Measurements from ENCODE around the gene SPATS1. TPM values are rescaled to one million over a fixed set of nuclear protein-coding genes. Genes with fewer than 3 reads are reported as not detected.

The SPATS1 gene
- not detected for polyA plus RNA-seq (2012; ENCODE audit: insufficient read depth, insufficient read length, low read depth)

- no peak for TF ChIP-seq CTCF (IDR thresholded peaks at IDR 0.05; ENCODE audit: low read depth, low read length)
- no peaks in the 10 kb centered on the region for H3K27me3 ChIP-seq
- no peaks in the 10 kb centered on the region for H3K36me3 ChIP-seq
- peaks cover 21% of the 10 kb centered on the region for H3K4me1 ChIP-seq
- DNase-seq: peak; percentile 77
- peak within 1 kb of the TSS; percentile 39 for H3K4me3 ChIP-seq (ENCODE audit: low read depth, low read length)
- no peaks in the 10 kb centered on the region for H3K9me3 ChIP-seq
These were observed at the start of gene SPATS1 for GRCh38 chr6:44342489-44342888. Gene SPATS1 (plus strand): TSS chr6:44342650. CDS start chr6:44343096, 446 bp downstream.

- no peaks in the 10 kb centered on the region for H3K36me3 ChIP-seq
- no peak overlapping the region for H3K4me3 ChIP-seq (ENCODE audit: low read depth, low read length)
- DNase-seq: no peak
- no peak for TF ChIP-seq CTCF (IDR thresholded peaks at IDR 0.05; ENCODE audit: low read depth, low read length)
- H3K9me3 ChIP-seq: no peaks in the 10 kb centered on the region
- peaks cover 3% of the 10 kb centered on the region; the same call in 1 of the 2 replicates for H3K27me3 ChIP-seq
- H3K4me1 ChIP-seq: no peaks in the 10 kb centered on the region
These were observed 49.6 kb upstream of the SPATS1 start for GRCh38 chr6:44292661-44293365.

GRCh38 chr6:44294832-44295791, 47.3 kb upstream of the SPATS1 start:
- TF ChIP-seq CTCF (IDR thresholded peaks at IDR 0.05; ENCODE audit: low read depth, low read length): no peak
- no peak overlapping the region for H3K4me3 ChIP-seq (ENCODE audit: low read depth, low read length)
- H3K27me3 ChIP-seq: peaks cover 3% of the 10 kb centered on the region; the same call in 1 of the 2 replicates
- DNase-seq: no peak
- no peaks in the 10 kb centered on the region for H3K9me3 ChIP-seq
- peaks cover 5% of the 10 kb centered on the region; the same call in 1 of the 2 replicates for H3K4me1 ChIP-seq
- H3K36me3 ChIP-seq: peaks cover 1% of the 10 kb centered on the region

- peak overlapping the region; percentile 48 for H3K4me3 ChIP-seq (ENCODE audit: low read depth, low read length)
- H3K9me3 ChIP-seq: no peaks in the 10 kb centered on the region
- H3K27me3 ChIP-seq: peaks cover 3% of the 10 kb centered on the region; the same call in 1 of the 2 replicates
- TF ChIP-seq CTCF (IDR thresholded peaks at IDR 0.05; ENCODE audit: low read depth, low read length): no peak
- peaks cover 20% of the 10 kb centered on the region for H3K36me3 ChIP-seq
- peaks cover 5% of the 10 kb centered on the region; the same call in 1 of the 2 replicates for H3K4me1 ChIP-seq
- DNase-seq: peak; percentile 74
These were observed 45.1 kb upstream of the SPATS1 start for GRCh38 chr6:44297063-44298038.

- Histone ChIP-seq H3K27me3 (peaks cover 3% of the 10 kb centered on the region; the same call in 1 of the 2 replicates), H3K36me3 (peaks cover 29% of the 10 kb centered on the region), H3K4me3 (ENCODE audit: low read depth, low read length) (peak overlapping the region; percentile 48)
These were observed 44.2 kb upstream of the SPATS1 start for GRCh38 chr6:44298055-44298803.

More at GRCh38 chr6:44298055-44298803, 44.2 kb upstream of the SPATS1 start:
- Histone ChIP-seq H3K9me3 (no peaks in the 10 kb centered on the region), H3K4me1 (peaks cover 5% of the 10 kb centered on the region; the same call in 1 of the 2 replicates)
- DNase-seq: no peak
- TF ChIP-seq CTCF (IDR thresholded peaks at IDR 0.05; ENCODE audit: low read depth, low read length): 0 out of 2 replicates have a peak, but pooled peaks have one; percentile 12

All from BE2C (cell line).